Lung (tissue), 12 donors: ENCODE data around the gene MAN2B2. TPM values are rescaled to one million over a fixed set of nuclear protein-coding genes. Genes with fewer than 3 reads are reported as not detected.

Experiments
- ATAC-seq: fragments of 200-7000 bp; cut with Tn5 transposase; one replicate; pipeline ENCODE4 v1.9.1; 2020; ENCODE audit warnings: moderate number of reproducible peaks; ENCODE audit not compliant: insufficient read depth, low FRiP score
- DNase-seq, 3 donors: peaks; one replicate each; pipeline ENCODE4 v3.0.0-alpha.2; 2013 to 2017
- H3K27ac ChIP-seq, 2 donors: one replicate each; pipeline ENCODE4 v1.5.1; 2013; ENCODE audit warnings: mild to moderate bottlenecking in 2 of 2, moderate library complexity in 2 of 2, control low read depth in 1 of 2, inconsistent platforms in 1 of 2, low read depth in 1 of 2, low read length in 1 of 2
- H3K27me3 ChIP-seq, 3 donors: one replicate each; pipeline ENCODE4 v1.5.1; 2013; ENCODE audit warnings: low read length in 2 of 3; ENCODE audit not compliant: control insufficient read depth in 3 of 3, insufficient read depth in 3 of 3
- H3K36me3 ChIP-seq, 4 donors: one replicate each; pipeline ENCODE4 v1.5.1; 2013; ENCODE audit warnings: low read length in 4 of 4, mild to moderate bottlenecking in 1 of 4, moderate library complexity in 1 of 4; ENCODE audit not compliant: control insufficient read depth in 4 of 4, insufficient read depth in 4 of 4
- H3K4me1 ChIP-seq, 5 donors: one replicate each; pipeline ENCODE4 v1.5.1; 2013; ENCODE audit warnings: low read length in 5 of 5, mild to moderate bottlenecking in 2 of 5, moderate library complexity in 1 of 5; ENCODE audit not compliant: control insufficient read depth in 5 of 5, insufficient read depth in 5 of 5
- H3K4me3 ChIP-seq: one replicate; pipeline ENCODE4 v1.5.1; 2013; ENCODE audit warnings: mild to moderate bottlenecking, control low read depth, moderate library complexity
- H3K9ac ChIP-seq, 2 donors: one replicate each; pipeline ENCODE4 v1.5.1; 2013; ENCODE audit warnings: low read length in 2 of 2, control low read depth in 1 of 2; ENCODE audit not compliant: insufficient read depth in 1 of 2
- H3K9me3 ChIP-seq, 4 donors: one replicate each; pipeline ENCODE4 v1.5.1; 2013; ENCODE audit warnings: low read length in 3 of 4, mild to moderate bottlenecking in 1 of 4, moderate library complexity in 1 of 4; ENCODE audit not compliant: control insufficient read depth in 4 of 4, insufficient read depth in 3 of 4
- WGBS, 2 donors: extraction: QIAGEN DNeasy Blood & Tissue Kit; methylation state at CpG; one replicate each; pipeline ENCODE4 v1.1.7; 2013; 5-methylcytosine and 5-hydroxymethylcytosine counted together
- polyA plus RNA-seq, 2 donors: library from polyadenylated mRNA; stranded (reverse); fragments of 200-250 nt; gene quantifications; one replicate each; pipeline ENCODE4 v1.2.1, GENCODE V29; 2013
- total RNA-seq, 2 donors: library from RNA; depleted of rRNA in 1 of 2; stranded (reverse); fragments of >200 nt in 1 of 2; gene quantifications; one replicate each; pipeline ENCODE4 v1.2.1, GENCODE V29; 2014 to 2021
- TF ChIP-seq, protein P1 (sequence below): IDR thresholded peaks from 2 replicates; pipeline ENCODE4 v1.5.1; 2012; ENCODE audit warnings: mild to moderate bottlenecking; ENCODE audit errors: control extremely low read depth, extremely low read depth
- donor health status: control.
- donor health status: control.
- donor health status: Bipolar disorder and iron deficiency.
- donor health status: healthy.
- donor health status: DM: yes; HTN: yes; CAD: no.

MAN2B2 gene
- total and polyA plus RNA-seq, 4 donors = 6.5 to 36.1 (median 16.5) TPM

DNA sequence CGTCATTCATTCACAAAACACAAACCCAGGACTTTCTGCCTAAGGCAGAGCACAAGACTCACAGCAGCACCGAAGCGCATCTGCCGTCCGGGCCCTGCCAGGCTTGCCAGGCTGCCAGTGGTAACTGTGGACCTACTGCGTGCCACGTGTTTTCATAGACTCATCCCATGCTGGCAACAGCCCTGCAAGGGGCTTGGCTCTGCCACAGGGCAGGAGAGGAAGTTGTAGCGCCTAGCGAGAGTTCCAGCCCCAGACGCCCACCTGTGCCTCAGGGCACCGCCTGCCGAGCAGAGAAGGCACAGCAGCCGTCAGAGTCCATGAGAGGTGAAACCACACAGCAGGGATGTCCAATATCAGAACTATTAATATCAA is 46.6 kb downstream of the MAN2B2 start:
- TF ChIP-seq, protein P1, sequence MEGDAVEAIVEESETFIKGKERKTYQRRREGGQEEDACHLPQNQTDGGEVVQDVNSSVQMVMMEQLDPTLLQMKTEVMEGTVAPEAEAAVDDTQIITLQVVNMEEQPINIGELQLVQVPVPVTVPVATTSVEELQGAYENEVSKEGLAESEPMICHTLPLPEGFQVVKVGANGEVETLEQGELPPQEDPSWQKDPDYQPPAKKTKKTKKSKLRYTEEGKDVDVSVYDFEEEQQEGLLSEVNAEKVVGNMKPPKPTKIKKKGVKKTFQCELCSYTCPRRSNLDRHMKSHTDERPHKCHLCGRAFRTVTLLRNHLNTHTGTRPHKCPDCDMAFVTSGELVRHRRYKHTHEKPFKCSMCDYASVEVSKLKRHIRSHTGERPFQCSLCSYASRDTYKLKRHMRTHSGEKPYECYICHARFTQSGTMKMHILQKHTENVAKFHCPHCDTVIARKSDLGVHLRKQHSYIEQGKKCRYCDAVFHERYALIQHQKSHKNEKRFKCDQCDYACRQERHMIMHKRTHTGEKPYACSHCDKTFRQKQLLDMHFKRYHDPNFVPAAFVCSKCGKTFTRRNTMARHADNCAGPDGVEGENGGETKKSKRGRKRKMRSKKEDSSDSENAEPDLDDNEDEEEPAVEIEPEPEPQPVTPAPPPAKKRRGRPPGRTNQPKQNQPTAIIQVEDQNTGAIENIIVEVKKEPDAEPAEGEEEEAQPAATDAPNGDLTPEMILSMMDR = no peak
- Histone ChIP-seq H3K27ac (no peak overlapping the region), H3K9ac (no peak overlapping the region), H3K27me3 (no peaks in the 10 kb centered on the region), H3K9me3 (no peaks in the 10 kb centered on the region), H3K36me3 (peaks cover 0 to 32% (median 3%) of the 10 kb centered on the region in 4 donors), H3K4me3 (no peak overlapping the region), H3K4me1 (no peaks in the 10 kb centered on the region)
- ATAC-seq (no peak), DNase-seq (no peak)
- WGBS, 2 donors = 89 to 92% methylated on average over 13 of the region's 13 CpGs

DNA sequence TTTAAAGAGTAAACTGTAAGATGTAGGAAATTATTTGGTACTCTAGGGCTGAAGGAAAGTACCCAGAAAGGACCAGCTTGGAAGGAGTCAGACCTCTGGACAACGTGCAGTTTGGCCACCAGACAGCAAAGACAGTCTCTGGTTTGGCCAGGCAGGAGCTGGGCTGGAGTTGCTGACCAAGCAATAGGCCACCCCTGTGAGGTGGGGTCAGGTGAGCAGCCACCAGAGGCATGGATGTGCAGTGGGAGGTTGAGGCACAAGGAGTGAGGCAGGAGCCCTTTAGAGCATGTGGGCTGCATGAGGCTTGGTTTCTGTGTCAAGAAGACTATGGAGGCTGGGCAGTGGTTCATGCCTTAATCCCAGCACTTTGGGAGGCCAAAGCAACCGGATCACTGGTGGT is 47.8 kb downstream of the MAN2B2 start:
- 92 to 97% methylated on average over 2 of the region's 2 CpGs for WGBS, 2 donors
- DNase-seq = no peak
- no peak for ATAC-seq
- H3K9ac ChIP-seq = no peak overlapping the region
- no peak overlapping the region for H3K27ac ChIP-seq
- no peaks in the 10 kb centered on the region for H3K9me3 ChIP-seq
- TF ChIP-seq, protein P1 = no peak
- peaks cover 0 to 29% (median 0%) of the 10 kb centered on the region in 4 donors for H3K36me3 ChIP-seq
- H3K27me3 ChIP-seq = no peaks in the 10 kb centered on the region
- no peaks in the 10 kb centered on the region for H3K4me1 ChIP-seq
- H3K4me3 ChIP-seq = no peak overlapping the region

DNA sequence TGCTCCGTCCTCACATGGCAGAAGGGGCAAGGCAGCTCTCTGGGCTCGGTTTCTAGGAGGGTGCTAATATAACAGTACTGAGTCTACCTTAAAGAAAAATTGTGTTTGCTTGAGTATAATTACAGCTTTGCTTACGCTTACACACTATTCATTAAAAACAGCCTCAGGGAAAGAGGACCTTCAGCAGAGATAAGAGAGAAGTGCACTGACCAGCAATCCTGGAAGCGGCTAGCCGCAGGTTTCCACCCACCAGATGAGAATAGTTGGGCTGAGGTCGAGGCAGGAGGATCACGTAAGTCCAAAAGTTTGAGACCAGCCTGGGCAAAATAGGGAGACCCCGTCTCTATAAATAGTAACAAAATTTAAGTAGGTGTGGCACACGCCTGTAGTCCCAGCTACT is 50.3 kb downstream of the MAN2B2 start:
- Histone ChIP-seq H3K27me3 (no peaks in the 10 kb centered on the region), H3K27ac (no peak overlapping the region), H3K9me3 (no peaks in the 10 kb centered on the region), H3K9ac (no peak overlapping the region), H3K36me3 (peaks cover 0 to 10% (median 0%) of the 10 kb centered on the region in 4 donors), H3K4me3 (no peak overlapping the region), H3K4me1 (no peaks in the 10 kb centered on the region)
- ATAC-seq (no peak), DNase-seq (no peak)
- WGBS, 2 donors = 93% methylated on average over 9 of the region's 9 CpGs
- TF ChIP-seq, protein P1 = no peak

DNA sequence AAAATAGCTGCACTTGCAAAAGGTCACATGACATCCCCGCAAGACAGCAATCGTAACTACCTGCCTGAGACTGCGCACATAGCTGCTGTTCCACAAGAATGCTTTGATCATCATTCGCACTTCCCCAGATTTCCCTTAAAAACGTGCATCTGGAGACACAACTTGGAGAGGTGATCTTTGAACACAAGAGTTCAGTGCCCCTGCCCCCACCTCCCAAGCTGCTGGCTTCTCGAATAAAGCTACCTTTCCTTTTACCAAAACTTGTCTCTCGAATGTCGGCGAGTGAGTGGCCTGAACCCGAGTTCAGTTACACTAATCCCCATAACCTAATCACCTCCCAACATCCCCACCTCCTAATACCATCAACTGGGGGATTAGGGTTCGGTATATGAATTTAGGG is 51.1 kb downstream of the MAN2B2 start:
- H3K9me3 ChIP-seq = no peaks in the 10 kb centered on the region
- DNase-seq = no peak
- 88 to 90% methylated on average over 11 of the region's 11 CpGs for WGBS, 2 donors

More for the DNA sequence above, 51.1 kb downstream of the MAN2B2 start:
- peaks cover 0 to 4% (median 0%) of the 10 kb centered on the region in 4 donors for H3K36me3 ChIP-seq
- H3K4me3 ChIP-seq = no peak overlapping the region
- no peak for ATAC-seq
- no peak overlapping the region for H3K9ac ChIP-seq
- no peak overlapping the region for H3K27ac ChIP-seq
- no peaks in the 10 kb centered on the region for H3K4me1 ChIP-seq
- TF ChIP-seq, protein P1 = no peak
- no peaks in the 10 kb centered on the region for H3K27me3 ChIP-seq
